Measurements from ENCODE around the gene DAGLA. TPM values are rescaled to one million over a fixed set of nuclear protein-coding genes. Genes with fewer than 3 reads are reported as not detected.

Gene DAGLA
- total RNA-seq, 2 experiments from 2014 or later, result 0.52 to 0.73 TPM

- TF ChIP-seq CTCF (IDR thresholded peaks at IDR 0.05), result no peak
- DNase-seq, result no peak
- Mint-ChIP-seq H3K27me3 (peaks cover 10% of the 10 kb centered on the region), H3K4me1 (ENCODE audit: low read depth) (no peaks in the 10 kb centered on the region), H3K4me3 (no peak overlapping the region), H3K9me3 (no peaks in the 10 kb centered on the region), H3K36me3 (ENCODE audit: low read depth) (no peaks in the 10 kb centered on the region), H3K27ac (no peak overlapping the region)
- no peaks in the 10 kb centered on the region for H3K36me3 ChIP-seq (ENCODE audit: insufficient read depth, low read length)
- H3K27me3 ChIP-seq (ENCODE audit: control insufficient read depth in 1 of 2, insufficient read depth in 2 of 2, low read length in 2 of 2), result peaks cover 0 to 3% of the 10 kb centered on the region in 2 experiments
- ATAC-seq (ENCODE audit: poor library complexity), result no peak
- intact Hi-C loops (cut with DNase I, micrococcal nuclease), result no loop called here
- CTCF ChIA-PET, result no interaction called here
- H3K27ac ChIP-seq (ENCODE audit: low read depth in 1 of 2, low read length in 2 of 2), result no peak overlapping the region
- no peaks in the 10 kb centered on the region for H3K4me1 ChIP-seq (ENCODE audit: insufficient read depth, low read length)
- no peaks in the 10 kb centered on the region for H3K9me3 ChIP-seq (ENCODE audit: control insufficient read depth in 1 of 2, insufficient read depth in 1 of 2, low read length in 2 of 2)
- no peak overlapping the region for H3K4me3 ChIP-seq (ENCODE audit: low read length)
- POLR2A ChIA-PET, result no interaction called here
Observed at GRCh38 chr11:61666684-61667297, 13.4 kb upstream of the DAGLA start.

GRCh38 chr11:61667684-61668305 is 12.4 kb upstream of the DAGLA start:
- Histone ChIP-seq H3K27ac (ENCODE audit: low read depth in 1 of 2, low read length in 2 of 2) (no peak overlapping the region), H3K9me3 (ENCODE audit: control insufficient read depth in 1 of 2, insufficient read depth in 1 of 2, low read length in 2 of 2) (no peaks in the 10 kb centered on the region), H3K4me3 (ENCODE audit: low read length) (no peak overlapping the region), H3K4me1 (ENCODE audit: insufficient read depth, low read length) (no peaks in the 10 kb centered on the region), H3K36me3 (ENCODE audit: insufficient read depth, low read length) (no peaks in the 10 kb centered on the region), H3K27me3 (ENCODE audit: control insufficient read depth in 1 of 2, insufficient read depth in 2 of 2, low read length in 2 of 2) (peaks cover 0 to 3% of the 10 kb centered on the region in 2 experiments)
- ChIA-PET CTCF (no interaction called here), POLR2A (no interaction called here)
- no peak for ATAC-seq (ENCODE audit: poor library complexity)
- Mint-ChIP-seq H3K36me3 (ENCODE audit: low read depth) (no peaks in the 10 kb centered on the region), H3K9me3 (no peaks in the 10 kb centered on the region), H3K27ac (no peak overlapping the region), H3K4me1 (ENCODE audit: low read depth) (no peaks in the 10 kb centered on the region), H3K4me3 (no peak overlapping the region), H3K27me3 (peaks cover 13% of the 10 kb centered on the region)
- intact Hi-C loops (cut with DNase I, micrococcal nuclease), result no loop called here
- TF ChIP-seq CTCF (IDR thresholded peaks at IDR 0.05), result no peak
- no peak for DNase-seq

GRCh38 chr11:61669417-61669816 is 10.8 kb upstream of the DAGLA start:
- H3K9me3 Mint-ChIP-seq, result no peaks in the 10 kb centered on the region
- H3K4me3 Mint-ChIP-seq, result no peak overlapping the region
- ChIA-PET POLR2A (no interaction called here), CTCF (no interaction called here)
- no peaks in the 10 kb centered on the region for H3K36me3 Mint-ChIP-seq (ENCODE audit: low read depth)
- no peak for ATAC-seq (ENCODE audit: poor library complexity)
- H3K27me3 ChIP-seq (ENCODE audit: control insufficient read depth in 1 of 2, insufficient read depth in 2 of 2, low read length in 2 of 2), result peaks cover 0 to 3% of the 10 kb centered on the region in 2 experiments
- H3K4me1 Mint-ChIP-seq (ENCODE audit: low read depth), result no peaks in the 10 kb centered on the region
- H3K27me3 Mint-ChIP-seq, result peaks cover 29% of the 10 kb centered on the region
- H3K27ac Mint-ChIP-seq, result no peak overlapping the region
- no peak for TF ChIP-seq CTCF (IDR thresholded peaks at IDR 0.05)
- no peak overlapping the region for H3K4me3 ChIP-seq (ENCODE audit: low read length)
- no peaks in the 10 kb centered on the region for H3K9me3 ChIP-seq (ENCODE audit: control insufficient read depth in 1 of 2, insufficient read depth in 1 of 2, low read length in 2 of 2)
- no peaks in the 10 kb centered on the region for H3K4me1 ChIP-seq (ENCODE audit: insufficient read depth, low read length)
- no peak for DNase-seq
- intact Hi-C loops (cut with DNase I, micrococcal nuclease), result no loop called here
- no peaks in the 10 kb centered on the region for H3K36me3 ChIP-seq (ENCODE audit: insufficient read depth, low read length)
- no peak overlapping the region for H3K27ac ChIP-seq (ENCODE audit: low read depth in 1 of 2, low read length in 2 of 2)

All from CD4-positive, alpha-beta T cell (primary cell).